GM21447 (cell line): ENCODE data around the gene FGD4.

ENCODE experiments used
- ATAC-seq: cut with Tn5 transposase; IDR thresholded peaks from one replicate; pipeline ENCODE4 v1.9.1; 2021; ENCODE audit not compliant: unreplicated experiment

Gene FGD4

DNA sequence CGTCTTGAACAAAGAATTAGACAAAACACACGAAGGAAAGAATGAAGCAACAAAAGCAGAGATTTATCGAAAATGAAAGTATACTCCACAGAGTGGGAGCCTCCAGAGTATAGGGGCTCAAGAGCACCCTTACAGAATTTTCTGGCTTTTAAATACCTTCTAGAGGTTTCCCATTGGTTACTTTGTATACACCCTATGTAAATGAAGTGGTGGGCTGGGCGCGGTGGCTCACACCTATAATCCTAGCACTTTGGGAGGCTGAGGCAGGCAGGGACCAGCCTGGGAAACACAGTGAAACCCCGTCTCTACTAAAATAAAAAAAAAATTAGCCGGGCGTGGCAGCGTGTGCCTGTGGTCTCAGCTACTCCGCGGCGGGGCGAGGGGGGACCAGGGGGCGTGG is 266.7 kb downstream of the FGD4 start:
- no peak for ATAC-seq

DNA sequence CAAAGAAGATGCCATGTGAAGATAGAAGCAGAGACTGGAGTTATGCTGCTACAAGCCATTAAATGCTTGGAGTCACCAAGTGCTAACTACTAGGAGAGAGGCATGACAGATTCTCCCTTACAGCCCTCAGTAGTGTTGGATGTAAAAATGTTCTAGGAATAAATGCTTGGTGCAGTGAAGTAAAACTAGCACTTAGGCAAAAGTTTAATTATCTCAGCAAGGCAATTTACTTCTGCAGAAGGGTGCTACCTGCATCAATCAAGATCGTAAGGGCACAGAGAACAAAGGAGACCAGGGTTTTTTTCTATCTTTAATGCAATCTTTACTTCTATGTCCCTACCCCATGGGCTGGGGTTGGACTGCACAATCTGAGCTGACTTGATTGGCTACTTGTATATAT is 270.2 kb downstream of the FGD4 start:
- ATAC-seq, result no peak

GRCh38 chr12:32671930-32672780 is 272.8 kb downstream of the FGD4 start:
- ATAC-seq, result no peak

- peak; percentile 95 for ATAC-seq
Measured at GRCh38 chr12:32679091-32679919, 279.9 kb downstream of the FGD4 start, which contains the start of gene DNM1L. DNM1L (plus strand) TSS chr12:32679301; CDS start chr12:32679364, 63 bp downstream.

GRCh38 chr12:32679920-32680237 is 280.5 kb downstream of the FGD4 start:
- ATAC-seq, result peak; percentile 6

- ATAC-seq, result no peak
Measured at GRCh38 chr12:32680787-32681186, 281.4 kb downstream of the FGD4 start.

GRCh38 chr12:32681272-32681671 is 281.9 kb downstream of the FGD4 start:
- no peak for ATAC-seq

- ATAC-seq, result no peak
Measured at GRCh38 chr12:32686340-32686739, 287.0 kb downstream of the FGD4 start.

GRCh38 chr12:32688786-32689185 is 289.4 kb downstream of the FGD4 start:
- no peak for ATAC-seq

DNA sequence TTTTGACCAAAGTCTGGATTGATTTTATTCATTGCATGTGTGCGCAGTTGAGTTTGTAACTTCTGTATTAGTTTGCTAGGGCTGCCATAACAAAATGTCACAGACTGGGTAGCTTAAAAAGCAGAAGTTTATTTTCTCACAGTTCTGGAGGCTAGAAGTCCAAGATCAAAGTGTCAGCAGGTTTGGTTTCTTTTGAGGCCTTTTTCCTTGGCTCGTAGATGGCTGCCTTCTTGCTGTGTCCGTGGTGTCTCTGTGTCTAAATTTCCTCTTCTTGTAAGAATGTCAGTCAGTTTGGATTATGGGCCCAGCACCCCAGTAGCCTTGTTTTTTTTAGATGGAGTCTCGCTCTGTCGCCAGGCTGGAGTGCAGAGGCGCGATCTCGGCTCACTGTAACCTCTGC is 291.6 kb downstream of the FGD4 start:
- ATAC-seq, result no peak

- no peak for ATAC-seq
Measured at GRCh38 chr12:32692358-32692757, 293.0 kb downstream of the FGD4 start.

- no peak for ATAC-seq
Measured at GRCh38 chr12:32693036-32693435, 293.7 kb downstream of the FGD4 start.
